NB4 (cell line): ENCODE results near the gene SLC39A11.
A peak's percentile ranks its signal among the peaks of the same experiment; 100 is the strongest.

Experiments used
- CTCF ChIP-seq: IDR thresholded peaks from one replicate; pipeline ENCODE4 v1.5.1; 2012; ENCODE audit warnings: low read depth, low read length
- POLR2A ChIP-seq: IDR thresholded peaks from 2 replicates; pipeline ENCODE4 v1.6.1; 2011; ENCODE audit warnings: mild to moderate bottlenecking; ENCODE audit not compliant: insufficient read length; ENCODE audit errors: extremely low read depth

GRCh38 chr17:72985882-72986720 lies 106.4 kb downstream of the SLC39A11 start:
- TF ChIP-seq CTCF (peak; percentile 79), POLR2A (no peak)
